Endothelial cell of umbilical vein (primary cell): ENCODE data around the gene TAF13. TPM values are rescaled to one million over a fixed set of nuclear protein-coding genes. Genes with fewer than 3 reads are reported as not detected.

Source experiments
- BruUV-seq: library from RNA; stranded (reverse); fragments of 400-500 nt; replicated peaks from 2 replicates; lab custom pipeline; 2021; lab: Mats Ljungman, UMichigan
- CTCF ChIA-PET: fragments of 300-600, 350-600 bp; sonication (Branson Sonifier 250); formaldehyde crosslinking; loops from one replicate; lab custom pipeline; 2021; ENCODE audit warnings: antibody characterized with exemption, inconsistent platforms; lab: Charles Lee
- POLR2A ChIA-PET: fragments of 300-600, 350-600 bp; sonication (Branson Sonifier 250); formaldehyde crosslinking; loops from one replicate; lab custom pipeline; 2021; ENCODE audit warnings: antibody characterized with exemption, inconsistent platforms; lab: Charles Lee
- DNase-seq: peaks from one replicate; pipeline ENCODE4 v3.0.0-alpha.2; 2011; ENCODE audit warnings: low read depth, low spot score
- FAIRE-seq: peaks from 2 replicates; lab custom pipeline; 2011; peaks lifted over from hg19 to GRCh38; lab: Jason Lieb, UNC
- H2AFZ ChIP-seq: 2 replicates; pipeline ENCODE4 v1.6.0; 2012; ENCODE audit warnings: low read depth, low read length, control low read depth, inconsistent platforms
- H3K27ac ChIP-seq: 2 replicates; pipeline ENCODE4 v1.5.1; 2011; ENCODE audit warnings: low read depth, mild to moderate bottlenecking, control low read depth, low read length, moderate library complexity; ENCODE audit not compliant: insufficient read depth
- H3K27me3 ChIP-seq, 2 experiments: 2 replicates each; pipeline versions ENCODE4 v1.6.0 to v1.6.1; 2011; ENCODE audit warnings: low read length in 2 of 2, mixed read lengths in 1 of 2; ENCODE audit not compliant: control insufficient read depth in 2 of 2, insufficient read depth in 2 of 2
- H3K36me3 ChIP-seq, 2 experiments: 2 replicates in 1 of 2; 3 replicates in 1 of 2; pipeline ENCODE4 v1.5.1; 2011; ENCODE audit warnings: low read length in 2 of 2, mild to moderate bottlenecking in 1 of 2, moderate library complexity in 1 of 2; ENCODE audit not compliant: control insufficient read depth in 2 of 2, insufficient read depth in 2 of 2; ENCODE audit errors: extremely low read depth in 1 of 2
- H3K4me1 ChIP-seq: 3 replicates; pipeline ENCODE4 v1.5.1; 2011; ENCODE audit warnings: mild to moderate bottlenecking, low read length; ENCODE audit not compliant: control insufficient read depth, insufficient read depth; ENCODE audit errors: extremely low read depth
- H3K4me2 ChIP-seq: 2 replicates; pipeline ENCODE4 v1.6.1; 2011; ENCODE audit warnings: low read length, control low read depth, mixed read lengths; ENCODE audit not compliant: insufficient read depth
- H3K4me3 ChIP-seq, 3 experiments: fragments of 200-600 bp in 1 of 3; sonication (generic), shearing (Covaris generic) in 1 of 3; replicated peaks in 1 of 3; 2 replicates each; pipeline ENCODE4 v1.5.1; 2011 to 2016; ENCODE audit warnings: control low read depth in 3 of 3, low read length in 3 of 3, mild to moderate bottlenecking in 2 of 3, inconsistent platforms in 1 of 3, low read depth in 1 of 3, moderate library complexity in 1 of 3; ENCODE audit not compliant: insufficient read depth in 1 of 3
- H3K79me2 ChIP-seq: 2 replicates; pipeline ENCODE4 v1.6.0; 2012; ENCODE audit warnings: low read length, inconsistent platforms; ENCODE audit not compliant: control insufficient read depth, insufficient read depth
- H3K9ac ChIP-seq: replicated peaks from 2 replicates; pipeline ENCODE3; 2011; ENCODE audit warnings: low read length, control low read depth; ENCODE audit not compliant: insufficient read depth; ENCODE audit errors: extremely low read depth
- H3K9me1 ChIP-seq: replicated peaks from 3 replicates; pipeline ENCODE4 v1.6.0; 2011; ENCODE audit warnings: mild to moderate bottlenecking, low read length; ENCODE audit not compliant: control insufficient read depth, insufficient read depth; ENCODE audit errors: extremely low read depth
- H3K9me3 ChIP-seq: replicated peaks from 2 replicates; pipeline ENCODE4 v1.5.1; 2012; ENCODE audit warnings: low read length, inconsistent platforms; ENCODE audit not compliant: control insufficient read depth, insufficient read depth
- H4K20me1 ChIP-seq: replicated peaks from 2 replicates; pipeline ENCODE3; 2011; ENCODE audit warnings: mild to moderate bottlenecking, low read length; ENCODE audit not compliant: control insufficient read depth, insufficient read depth; ENCODE audit errors: extremely low read depth
- GATA2 ChIP-seq: IDR thresholded peaks from 2 replicates; pipeline ENCODE4 v1.7.0; 2011; ENCODE audit warnings: low read depth, mild to moderate bottlenecking, moderate library complexity, mixed read lengths, low read length; ENCODE audit not compliant: insufficient read length, insufficient read depth
- JUN ChIP-seq: IDR thresholded peaks from 2 replicates; pipeline ENCODE4 v1.6.1; 2011; ENCODE audit warnings: borderline replicate concordance, low read depth; ENCODE audit not compliant: insufficient read length, insufficient read depth
- MYC ChIP-seq: IDR thresholded peaks from one replicate; pipeline ENCODE4 v1.6.1; 2011; ENCODE audit warnings: mild to moderate bottlenecking, low read depth, low read length
- POLR2A ChIP-seq: IDR thresholded peaks from 2 replicates; pipeline ENCODE4 v1.6.1; 2012; ENCODE audit warnings: low read depth, mild to moderate bottlenecking, control low read depth, low read length
- dilution Hi-C: fragments of 300-500 bp; cut with MboI; formaldehyde crosslinking; loops from one replicate; pipeline ENCODE4 v1.15.0; 2019; ENCODE audit warnings: low sequenced_read_pairs; ENCODE audit not compliant: extremely low pct_ligation_motif_present
- intact Hi-C: fragments of 100-400 bp; cut with micrococcal nuclease; formaldehyde crosslinking; loops from one replicate; pipeline ENCODE4 v1.10.0; 2022
- polyA plus RNA-seq, 4 experiments: library from polyadenylated mRNA; depleted of rRNA in 3 of 4; stranded (reverse) in 3 of 4; unstranded in 1 of 4; fragments of >200 nt; gene quantifications; 2 replicates each; pipeline versions ENCODE4 v1.2.1 to v1.2.3, GENCODE V29; 2011 to 2012; ENCODE audit warnings: missing spikeins in 1 of 4
- total RNA-seq: library from RNA; stranded (reverse); gene quantifications from 2 replicates; pipeline ENCODE4 v1.2.3, GENCODE V29; 2021

TAF13 gene
- total and polyA plus RNA-seq, 2 donors (not counting 3 experiments of a cell fraction or from before 2014, with no cell fraction given): 14.8 to 42.3 TPM

GRCh38 chr1:109094871-109095270, 19.1 kb upstream of the TAF13 start:
- peaks cover 22% of the 10 kb centered on the region for H3K79me2 ChIP-seq
- ChIA-PET CTCF (interaction anchor here (1.9 kb wide), 1 partner anchor 11 kb away, joined by 6 read pairs; no protein-coding TSS in a partner anchor), POLR2A (no interaction called here)
- no TSS peak for BruUV-seq
- dilution Hi-C loops (no loop called here), intact Hi-C loops (loop anchor here (10.0 kb wide), 1 partner anchor 940 kb away; the partner anchor contains the start of gene STRIP1)
- no peak overlapping the region for H3K4me3 ChIP-seq
- H3K9me1 ChIP-seq: no peaks in the 10 kb centered on the region
- H4K20me1 ChIP-seq: no peaks in the 10 kb centered on the region
- H3K4me2 ChIP-seq: no peak overlapping the region
- DNase-seq (no peak), FAIRE-seq (no peak)
- H3K27me3 ChIP-seq: no peaks in the 10 kb centered on the region
- no peak for TF ChIP-seq GATA2
- H2AFZ ChIP-seq: no peak overlapping the region
- H3K27ac ChIP-seq: no peak overlapping the region
- no peaks in the 10 kb centered on the region for H3K9me3 ChIP-seq
- H3K36me3 ChIP-seq: peaks cover 2 to 6% of the 10 kb centered on the region in 2 experiments
- H3K9ac ChIP-seq: no peak overlapping the region
- H3K4me1 ChIP-seq: peaks cover 13% of the 10 kb centered on the region

DNA sequence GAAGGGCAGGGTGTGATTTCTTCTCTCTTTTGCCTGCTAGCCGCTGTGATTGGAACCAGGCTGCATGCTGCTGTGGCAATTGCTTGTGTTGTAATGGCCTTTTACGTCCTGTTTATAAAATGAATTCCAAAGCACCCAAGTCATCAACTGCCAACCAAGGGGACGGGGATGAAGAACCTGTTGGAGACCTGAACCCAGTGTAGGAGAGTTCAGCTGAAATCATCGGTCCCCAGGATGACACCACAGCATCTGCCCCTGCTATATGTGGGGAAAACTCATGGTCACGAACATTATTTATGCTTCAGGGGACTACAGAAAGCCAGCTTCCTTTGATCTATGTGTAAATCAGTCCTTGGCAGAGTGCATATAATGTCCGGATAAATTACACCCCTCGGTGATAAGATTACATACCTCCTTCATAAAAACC, 18.6 kb upstream of the TAF13 start:
- intact Hi-C loops (loop anchor here (10.0 kb wide), 1 partner anchor 940 kb away; the partner anchor contains the start of gene STRIP1), dilution Hi-C loops (no loop called here)
- H3K4me2 ChIP-seq: no peak overlapping the region
- no peaks in the 10 kb centered on the region for H4K20me1 ChIP-seq
- no peak overlapping the region for H3K9ac ChIP-seq
- FAIRE-seq (no peak), DNase-seq (no peak)
- H3K79me2 ChIP-seq: peaks cover 22% of the 10 kb centered on the region
- BruUV-seq: no TSS peak
- H3K9me1 ChIP-seq: no peaks in the 10 kb centered on the region
- ChIA-PET CTCF (no interaction called here), POLR2A (no interaction called here)
- H3K4me1 ChIP-seq: peaks cover 13% of the 10 kb centered on the region
- H3K9me3 ChIP-seq: no peaks in the 10 kb centered on the region
- no peak overlapping the region for H3K4me3 ChIP-seq
- no peaks in the 10 kb centered on the region for H3K27me3 ChIP-seq
- no peak overlapping the region for H2AFZ ChIP-seq
- TF ChIP-seq POLR2A (no peak), GATA2 (no peak), MYC (no peak), JUN (no peak)
- peaks cover 2 to 6% of the 10 kb centered on the region in 2 experiments for H3K36me3 ChIP-seq
- H3K27ac ChIP-seq: no peak overlapping the region
